Panc1 (cell line): Measurements from ENCODE around the gene KCTD5.

Source experiments
- POLR2AphosphoS5 ChIP-seq: IDR thresholded peaks from 2 replicates; pipeline ENCODE4 v1.6.1; 2012; ENCODE audit warnings: mild to moderate bottlenecking, low read depth, low read length, moderate library complexity
- TCF7L2 ChIP-seq: IDR thresholded peaks from 2 replicates; pipeline ENCODE4 v1.6.1; 2011; ENCODE audit warnings: mild to moderate bottlenecking, low read depth, low read length, inconsistent platforms
- TF ChIP-seq, protein P1 (sequence below): fragments of 450-650 bp; IDR thresholded peaks from 2 replicates; pipeline ENCODE4 v1.5.1; 2017; ENCODE audit warnings: mild to moderate bottlenecking
- TF ChIP-seq, protein P2 (sequence below), 2 experiments: IDR thresholded peaks; 2 replicates each; pipeline ENCODE4 v1.6.1; 2011 to 2012; ENCODE audit warnings: low read depth in 2 of 2, control low read depth in 1 of 2, low read length in 1 of 2, mild to moderate bottlenecking in 1 of 2, moderate library complexity in 1 of 2; ENCODE audit not compliant: insufficient read depth in 1 of 2

DNA sequence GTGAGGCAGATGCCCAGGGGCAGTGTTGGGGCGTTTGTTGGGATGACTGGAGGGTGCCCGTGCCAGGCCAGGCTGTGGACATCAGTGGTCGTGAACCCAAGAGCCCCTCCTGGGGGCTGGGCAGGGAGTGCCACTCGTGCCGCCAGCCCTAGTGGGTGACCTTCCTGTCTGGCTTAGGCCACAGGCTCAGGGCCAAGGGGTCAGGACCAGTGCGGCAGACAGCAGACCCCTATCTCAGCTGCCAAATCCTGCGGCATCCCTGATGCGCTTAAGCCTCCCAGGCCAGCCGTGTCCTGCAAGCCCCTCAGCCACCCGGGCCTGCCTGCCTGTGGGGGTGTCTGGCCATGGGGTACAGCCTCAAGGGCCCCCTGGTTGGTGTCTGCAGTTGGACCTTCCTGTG lies 23.0 kb downstream of the KCTD5 start:
- TF ChIP-seq, protein P1, sequence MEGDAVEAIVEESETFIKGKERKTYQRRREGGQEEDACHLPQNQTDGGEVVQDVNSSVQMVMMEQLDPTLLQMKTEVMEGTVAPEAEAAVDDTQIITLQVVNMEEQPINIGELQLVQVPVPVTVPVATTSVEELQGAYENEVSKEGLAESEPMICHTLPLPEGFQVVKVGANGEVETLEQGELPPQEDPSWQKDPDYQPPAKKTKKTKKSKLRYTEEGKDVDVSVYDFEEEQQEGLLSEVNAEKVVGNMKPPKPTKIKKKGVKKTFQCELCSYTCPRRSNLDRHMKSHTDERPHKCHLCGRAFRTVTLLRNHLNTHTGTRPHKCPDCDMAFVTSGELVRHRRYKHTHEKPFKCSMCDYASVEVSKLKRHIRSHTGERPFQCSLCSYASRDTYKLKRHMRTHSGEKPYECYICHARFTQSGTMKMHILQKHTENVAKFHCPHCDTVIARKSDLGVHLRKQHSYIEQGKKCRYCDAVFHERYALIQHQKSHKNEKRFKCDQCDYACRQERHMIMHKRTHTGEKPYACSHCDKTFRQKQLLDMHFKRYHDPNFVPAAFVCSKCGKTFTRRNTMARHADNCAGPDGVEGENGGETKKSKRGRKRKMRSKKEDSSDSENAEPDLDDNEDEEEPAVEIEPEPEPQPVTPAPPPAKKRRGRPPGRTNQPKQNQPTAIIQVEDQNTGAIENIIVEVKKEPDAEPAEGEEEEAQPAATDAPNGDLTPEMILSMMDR, result no peak
- TF ChIP-seq POLR2AphosphoS5 (no peak), TCF7L2 (no peak)
- TF ChIP-seq, protein P2, sequence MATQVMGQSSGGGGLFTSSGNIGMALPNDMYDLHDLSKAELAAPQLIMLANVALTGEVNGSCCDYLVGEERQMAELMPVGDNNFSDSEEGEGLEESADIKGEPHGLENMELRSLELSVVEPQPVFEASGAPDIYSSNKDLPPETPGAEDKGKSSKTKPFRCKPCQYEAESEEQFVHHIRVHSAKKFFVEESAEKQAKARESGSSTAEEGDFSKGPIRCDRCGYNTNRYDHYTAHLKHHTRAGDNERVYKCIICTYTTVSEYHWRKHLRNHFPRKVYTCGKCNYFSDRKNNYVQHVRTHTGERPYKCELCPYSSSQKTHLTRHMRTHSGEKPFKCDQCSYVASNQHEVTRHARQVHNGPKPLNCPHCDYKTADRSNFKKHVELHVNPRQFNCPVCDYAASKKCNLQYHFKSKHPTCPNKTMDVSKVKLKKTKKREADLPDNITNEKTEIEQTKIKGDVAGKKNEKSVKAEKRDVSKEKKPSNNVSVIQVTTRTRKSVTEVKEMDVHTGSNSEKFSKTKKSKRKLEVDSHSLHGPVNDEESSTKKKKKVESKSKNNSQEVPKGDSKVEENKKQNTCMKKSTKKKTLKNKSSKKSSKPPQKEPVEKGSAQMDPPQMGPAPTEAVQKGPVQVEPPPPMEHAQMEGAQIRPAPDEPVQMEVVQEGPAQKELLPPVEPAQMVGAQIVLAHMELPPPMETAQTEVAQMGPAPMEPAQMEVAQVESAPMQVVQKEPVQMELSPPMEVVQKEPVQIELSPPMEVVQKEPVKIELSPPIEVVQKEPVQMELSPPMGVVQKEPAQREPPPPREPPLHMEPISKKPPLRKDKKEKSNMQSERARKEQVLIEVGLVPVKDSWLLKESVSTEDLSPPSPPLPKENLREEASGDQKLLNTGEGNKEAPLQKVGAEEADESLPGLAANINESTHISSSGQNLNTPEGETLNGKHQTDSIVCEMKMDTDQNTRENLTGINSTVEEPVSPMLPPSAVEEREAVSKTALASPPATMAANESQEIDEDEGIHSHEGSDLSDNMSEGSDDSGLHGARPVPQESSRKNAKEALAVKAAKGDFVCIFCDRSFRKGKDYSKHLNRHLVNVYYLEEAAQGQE (IDR thresholded peaks at IDR 0.05; ENCODE audit: insufficient read depth in 1 of 2, low read depth in 2 of 2, low read length in 1 of 2), result no peak
